SIG-M5 (cell line): Measurements from ENCODE around the gene RRP9.

Experiments used
- DNase-seq: peaks from one replicate; lab custom pipeline; 2025; lab: John Stamatoyannopoulos, UW

The RRP9 gene

DNA sequence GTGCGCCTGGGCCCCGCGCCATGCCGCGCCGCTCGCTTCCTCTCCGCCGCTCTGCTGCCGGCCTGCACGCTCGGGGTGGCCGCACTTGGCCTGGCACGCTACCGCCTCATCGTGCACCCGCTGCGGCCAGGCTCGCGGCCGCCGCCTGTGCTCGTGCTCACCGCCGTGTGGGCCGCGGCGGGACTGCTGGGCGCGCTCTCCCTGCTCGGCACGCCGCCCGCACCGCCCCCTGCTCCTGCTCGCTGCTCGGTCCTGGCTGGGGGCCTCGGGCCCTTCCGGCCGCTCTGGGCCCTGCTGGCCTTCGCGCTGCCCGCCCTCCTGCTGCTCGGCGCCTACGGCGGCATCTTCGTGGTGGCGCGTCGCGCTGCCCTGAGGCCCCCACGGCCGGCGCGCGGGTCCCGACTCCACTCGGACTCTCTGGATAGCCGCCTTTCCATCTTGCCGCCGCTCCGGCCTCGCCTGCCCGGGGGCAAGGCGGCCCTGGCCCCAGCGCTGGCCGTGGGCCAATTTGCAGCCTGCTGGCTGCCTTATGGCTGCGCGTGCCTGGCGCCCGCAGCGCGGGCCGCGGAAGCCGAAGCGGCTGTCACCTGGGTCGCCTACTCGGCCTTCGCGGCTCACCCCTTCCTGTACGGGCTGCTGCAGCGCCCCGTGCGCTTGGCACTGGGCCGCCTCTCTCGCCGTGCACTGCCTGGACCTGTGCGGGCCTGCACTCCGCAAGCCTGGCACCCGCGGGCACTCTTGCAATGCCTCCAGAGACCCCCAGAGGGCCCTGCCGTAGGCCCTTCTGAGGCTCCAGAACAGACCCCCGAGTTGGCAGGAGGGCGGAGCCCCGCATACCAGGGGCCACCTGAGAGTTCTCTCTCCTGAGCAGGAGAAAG, 14.4 kb upstream of the RRP9 start:
- DNase-seq = no peak

GRCh38 chr3:51955175-51955892, 13.6 kb upstream of the RRP9 start, which contains the start of gene GPR62:
GPR62 (plus strand) TSS chr3:51955381; CDS start chr3:51955653, 272 bp downstream.
- no peak for DNase-seq

GRCh38 chr3:51954713-51955112, 13.0 kb upstream of the RRP9 start:
- DNase-seq = no peak

GRCh38 chr3:51954105-51954504, 12.4 kb upstream of the RRP9 start:
- DNase-seq = no peak

GRCh38 chr3:51953445-51953844, 11.7 kb upstream of the RRP9 start:
- peak; percentile 66 for DNase-seq

DNA sequence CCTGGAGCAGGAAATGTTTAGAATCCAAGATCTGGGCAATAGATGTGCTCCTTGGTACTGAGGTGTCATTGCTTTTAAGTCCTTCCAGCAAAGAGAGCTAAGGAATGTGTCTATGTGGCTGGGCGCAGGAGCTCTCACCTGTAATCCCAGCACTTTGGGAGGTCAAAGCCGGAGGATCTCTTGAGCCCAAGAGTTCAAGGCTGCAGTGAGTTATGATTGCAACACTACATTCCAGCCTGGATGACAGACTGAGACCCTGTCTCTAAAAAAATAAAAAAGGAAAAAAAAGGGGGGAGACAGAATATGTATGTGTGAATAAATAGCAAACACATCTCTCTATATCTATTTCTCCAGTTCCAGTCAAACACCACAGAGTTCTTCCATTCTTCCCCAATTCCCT, 9.2 kb upstream of the RRP9 start:
- DNase-seq = no peak

GRCh38 chr3:51949121-51949520, 7.4 kb upstream of the RRP9 start:
- DNase-seq = no peak

DNA sequence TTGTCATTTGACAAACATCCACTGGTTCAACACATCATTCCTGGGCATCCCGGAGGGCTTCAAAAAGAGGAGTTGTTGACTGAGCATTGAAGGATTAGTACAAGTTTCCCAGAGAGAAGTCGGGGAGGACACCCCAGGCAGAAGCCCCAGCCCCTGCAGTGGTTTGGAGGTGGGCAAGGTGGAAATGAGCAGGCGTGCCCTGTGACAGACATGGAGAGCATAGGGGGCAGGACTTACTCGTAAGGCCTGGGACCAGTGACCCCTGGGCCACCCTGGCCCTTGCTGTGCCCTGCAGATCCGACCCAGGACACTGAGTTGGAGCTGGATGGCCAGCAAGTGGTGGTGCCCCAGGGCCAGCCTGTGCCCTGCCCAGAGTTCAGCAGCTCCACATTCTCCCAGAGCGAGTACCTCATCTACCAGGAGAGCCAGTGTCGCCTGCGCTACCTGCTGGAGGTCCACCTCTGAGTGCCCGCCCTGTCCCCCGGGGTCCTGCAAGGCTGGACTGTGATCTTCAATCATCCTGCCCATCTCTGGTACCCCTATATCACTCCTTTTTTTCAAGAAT, 6.4 kb upstream of the RRP9 start:
- DNase-seq = no peak

- DNase-seq = no peak
Measured at GRCh38 chr3:51947215-51947900, 5.7 kb upstream of the RRP9 start.

DNA sequence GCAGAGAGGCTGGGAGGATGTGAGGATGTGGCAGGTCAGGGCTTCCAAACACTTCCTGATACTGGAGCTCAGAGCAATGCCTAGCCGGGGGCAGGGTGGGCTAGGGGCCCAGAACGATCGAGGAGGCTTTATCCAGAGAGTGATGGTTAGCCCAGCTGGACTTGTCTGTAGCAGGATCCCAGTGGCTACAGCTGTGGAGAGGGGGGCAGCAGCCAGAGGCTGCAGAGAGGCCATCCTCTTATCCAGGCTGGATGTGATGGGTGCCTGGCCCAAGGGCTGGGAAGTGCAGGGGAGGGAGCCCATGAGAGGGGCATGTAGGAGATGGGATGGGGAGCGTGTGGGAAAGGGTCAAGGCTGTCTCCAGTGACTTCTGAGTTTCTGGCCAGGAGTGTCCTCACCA, 5.1 kb upstream of the RRP9 start:
- no peak for DNase-seq

GRCh38 chr3:51945926-51946705, 4.4 kb upstream of the RRP9 start:
- DNase-seq = no peak

DNA sequence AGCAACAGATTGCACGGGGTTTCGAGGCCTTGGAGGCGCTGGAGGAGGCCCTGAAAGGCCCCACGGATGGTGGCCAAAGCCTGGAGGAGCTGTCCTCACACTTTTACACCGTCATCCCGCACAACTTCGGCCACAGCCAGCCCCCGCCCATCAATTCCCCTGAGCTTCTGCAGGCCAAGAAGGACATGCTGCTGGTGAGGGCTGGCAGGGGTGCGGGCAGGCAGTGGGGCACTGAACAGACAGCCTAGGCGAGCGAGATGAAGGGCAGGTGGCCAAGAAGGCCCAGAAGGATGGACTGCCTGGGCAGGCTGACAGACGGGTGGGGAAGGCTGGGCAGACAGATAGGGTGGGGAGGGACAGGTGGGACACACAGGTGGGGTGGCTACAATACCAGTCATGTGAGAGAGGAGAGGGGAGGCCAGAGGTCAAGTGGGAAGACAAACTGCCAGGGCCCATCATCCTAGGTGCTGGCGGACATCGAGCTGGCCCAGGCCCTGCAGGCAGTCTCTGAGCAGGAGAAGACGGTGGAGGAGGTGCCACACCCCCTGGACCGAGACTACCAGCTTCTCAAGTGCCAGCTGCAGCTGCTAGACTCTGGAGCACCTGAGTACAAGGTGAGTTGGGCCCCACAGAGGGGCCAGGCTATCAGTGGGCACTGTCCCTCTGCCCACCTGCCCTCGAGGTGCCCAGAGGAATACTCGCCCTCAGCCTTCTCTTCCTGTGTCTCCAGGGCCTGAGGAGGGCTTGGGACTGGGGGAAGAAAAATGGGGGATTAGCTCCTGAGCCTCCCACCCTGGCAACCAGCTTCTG, 3.5 kb upstream of the RRP9 start:
- no peak for DNase-seq

- no peak for DNase-seq
Measured at GRCh38 chr3:51944451-51945021, 2.8 kb upstream of the RRP9 start.

- DNase-seq = no peak
Measured at GRCh38 chr3:51943451-51944391, 2.0 kb upstream of the RRP9 start.

DNA sequence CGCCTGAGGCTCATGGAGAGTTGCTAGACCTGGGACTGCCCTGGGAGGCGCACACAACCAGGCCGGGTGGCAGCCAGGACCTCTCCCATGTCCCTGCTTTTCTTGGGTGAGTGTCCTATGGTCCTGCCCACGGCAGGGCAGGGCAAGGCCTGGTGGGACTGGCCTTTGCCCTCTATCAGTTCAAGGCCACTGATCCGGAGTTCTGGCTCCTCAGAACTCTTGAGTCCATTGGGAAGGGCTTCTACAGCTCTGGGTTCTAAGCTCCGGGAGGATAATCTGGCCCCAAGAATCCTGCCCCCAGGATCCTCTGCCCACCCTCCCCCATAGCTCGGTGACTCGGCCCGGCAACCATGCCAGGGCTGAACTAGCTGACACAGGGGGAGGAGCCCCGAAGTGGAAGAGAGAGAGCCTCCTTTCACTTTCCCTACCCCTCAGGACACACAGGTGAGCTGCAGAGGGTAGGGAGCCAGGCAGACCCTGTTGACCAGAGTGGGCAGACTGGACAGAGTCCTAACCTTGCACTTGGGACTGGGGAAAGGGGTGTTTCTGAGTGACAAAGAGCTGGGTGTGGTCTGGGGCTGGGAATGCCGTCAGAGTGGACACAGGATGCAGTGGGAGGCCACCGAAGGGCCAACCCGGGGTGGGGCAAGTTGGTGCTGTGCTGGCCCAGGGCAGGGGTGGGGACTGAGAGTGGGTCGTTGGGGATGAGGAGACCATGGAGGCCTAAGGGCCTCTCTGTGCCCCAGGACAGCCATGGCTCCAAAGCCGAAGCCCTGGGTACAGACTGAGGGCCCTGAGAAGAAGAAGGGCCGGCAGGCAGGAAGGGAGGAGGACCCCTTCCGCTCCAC, 1.1 kb upstream of the RRP9 start:
- DNase-seq = no peak

DNA sequence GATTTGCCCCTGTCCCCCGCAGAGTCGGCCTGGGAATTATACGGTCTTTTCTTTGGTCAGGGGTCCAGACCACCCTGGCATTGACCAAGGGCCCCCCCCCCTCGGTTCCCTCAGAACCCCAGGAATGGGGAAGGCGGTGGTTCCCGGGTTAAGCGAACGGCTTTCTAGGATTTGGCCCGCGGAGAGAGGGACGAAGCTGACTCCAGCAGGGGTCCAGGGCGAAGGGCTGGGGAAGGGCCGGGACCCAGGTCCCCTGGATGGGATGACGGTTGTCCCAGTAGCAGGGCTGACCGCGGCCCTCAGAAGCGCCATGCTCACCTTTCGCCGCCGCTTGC, 274 bp downstream of the RRP9 start:
- DNase-seq = no peak

- DNase-seq = no peak
Measured at GRCh38 chr3:51940648-51941462, 849 bp downstream of the RRP9 start.
